WTC11 (cell line): Measurements from ENCODE around the gene PBOV1. TPM values are rescaled to one million over a fixed set of nuclear protein-coding genes. Genes with fewer than 3 reads are reported as not detected.

ENCODE experiments used
- ATAC-seq: fragments of 200-7000 bp; cut with Tn5 transposase; 2 replicates; pipeline ENCODE4 v1.10.0; 2021; ENCODE audit warnings: mild to moderate bottlenecking, moderate library complexity
- CTCF ChIA-PET: fragments of 300-600 bp; sonication (Branson Sonifier 250); formaldehyde crosslinking; loops from one replicate; lab custom pipeline; 2021; ENCODE audit warnings: antibody characterized with exemption; lab: Charles Lee
- POLR2A ChIA-PET: fragments of 350-600 bp; sonication (Branson Sonifier 250); formaldehyde crosslinking; loops from one replicate; lab custom pipeline; 2021; ENCODE audit warnings: antibody characterized with exemption; lab: Charles Lee
- DNase-seq: peaks from one replicate; pipeline ENCODE4 v3.0.0; 2021; ENCODE audit warnings: low spot score
- H3K27ac Mint-ChIP-seq: 2 replicates; pipeline ENCODE4 v1.8.0; 2021; ENCODE audit warnings: mixed read lengths
- H3K27me3 Mint-ChIP-seq: 2 replicates; pipeline ENCODE4 v1.8.0; 2021; ENCODE audit warnings: low read depth, mild to moderate bottlenecking, moderate library complexity, mixed read lengths
- H3K36me3 Mint-ChIP-seq: 2 replicates; pipeline ENCODE4 v1.8.0; 2021; ENCODE audit warnings: mixed read lengths
- H3K4me1 Mint-ChIP-seq: 2 replicates; pipeline ENCODE4 v1.8.0; 2022; ENCODE audit warnings: mixed read lengths
- H3K4me3 Mint-ChIP-seq: 2 replicates; pipeline ENCODE4 v1.8.0; 2021; ENCODE audit warnings: mild to moderate bottlenecking, moderate library complexity, mixed read lengths
- H3K9me3 Mint-ChIP-seq: 2 replicates; pipeline ENCODE4 v1.8.0; 2021; ENCODE audit warnings: mixed read lengths
- AFF4 ChIP-seq: sonication (generic); formaldehyde crosslinking; IDR thresholded peaks from 2 replicates; pipeline ENCODE4 v1.8.1; 2023; ENCODE audit warnings: mild to moderate bottlenecking, missing genetic modification reagents, borderline replicate concordance
- CREB1 ChIP-seq: sonication (generic); formaldehyde crosslinking; IDR thresholded peaks from 2 replicates; pipeline ENCODE4 v1.8.0; 2023; ENCODE audit warnings: mild to moderate bottlenecking, missing genetic modification reagents
- CREM ChIP-seq: sonication (generic); formaldehyde crosslinking; IDR thresholded peaks from 2 replicates; pipeline ENCODE4 v1.8.1; 2022; ENCODE audit warnings: mild to moderate bottlenecking, missing genetic modification reagents, moderate library complexity
- CTCF ChIP-seq: fragments of 200-600 bp; IDR thresholded peaks from 2 replicates; pipeline ENCODE4 v1.8.0; 2022; ENCODE audit warnings: antibody characterized with exemption
- ELF4 ChIP-seq: sonication (generic); formaldehyde crosslinking; IDR thresholded peaks from 2 replicates; pipeline ENCODE4 v1.8.1; 2022; ENCODE audit warnings: low read depth, mild to moderate bottlenecking, moderate library complexity, missing genetic modification reagents
- ERG ChIP-seq: fragments of 250-450 bp; sonication (Bioruptor Pico); IDR thresholded peaks from 2 replicates; pipeline ENCODE4 v1.8.0; 2021; ENCODE audit warnings: mild to moderate bottlenecking
- FOXJ3 ChIP-seq: sonication (generic); formaldehyde crosslinking; IDR thresholded peaks from 2 replicates; pipeline ENCODE4 v1.9.0; 2021; ENCODE audit warnings: missing genetic modification reagents, mild to moderate bottlenecking, borderline replicate concordance
- HMGXB4 ChIP-seq: sonication (generic); formaldehyde crosslinking; IDR thresholded peaks from 2 replicates; pipeline ENCODE4 v1.8.1; 2023; ENCODE audit warnings: mild to moderate bottlenecking, moderate library complexity, missing genetic modification reagents
- NR3C1 ChIP-seq: sonication (generic); formaldehyde crosslinking; conservative IDR thresholded peaks from 2 replicates; pipeline ENCODE4 v1.8.1; 2023; ENCODE audit warnings: low read depth, mild to moderate bottlenecking, missing genetic modification reagents
- RELA ChIP-seq: sonication (generic); formaldehyde crosslinking; IDR thresholded peaks from 2 replicates; pipeline ENCODE4 v1.8.1; 2022; ENCODE audit warnings: missing genetic modification reagents, mild to moderate bottlenecking, borderline replicate concordance
- RORB ChIP-seq: fragments of 250-450 bp; sonication (Bioruptor Pico); IDR thresholded peaks from 2 replicates; pipeline ENCODE4 v1.9.0; 2021; ENCODE audit warnings: mild to moderate bottlenecking
- ZNF219 ChIP-seq: sonication (generic); formaldehyde crosslinking; IDR thresholded peaks from 2 replicates; pipeline ENCODE4 v1.8.0; 2023; ENCODE audit warnings: missing genetic modification reagents, mild to moderate bottlenecking, borderline replicate concordance
- total RNA-seq: library from RNA; stranded (reverse); gene quantifications from 3 replicates; pipeline ENCODE4 v1.2.3, GENCODE V29; 2021
- TF ChIP-seq, protein P1 (sequence below): sonication (generic); formaldehyde crosslinking; IDR thresholded peaks from 2 replicates; pipeline ENCODE4 v1.8.0; 2022; ENCODE audit warnings: mild to moderate bottlenecking, missing genetic modification reagents
- TF ChIP-seq, protein P2 (sequence below): sonication (generic); formaldehyde crosslinking; IDR thresholded peaks from 2 replicates; pipeline ENCODE4 v1.8.1; 2023; ENCODE audit warnings: mild to moderate bottlenecking, missing genetic modification reagents

Gene PBOV1
- total RNA-seq, 1 experiment from 2014 or later: not detected

- no peak for TF ChIP-seq FOXJ3 (CRISPR knock-in tag)
- TF ChIP-seq NR3C1 (CRISPR knock-in tag): no peak
- no peak for TF ChIP-seq CREB1 (CRISPR knock-in tag)
- no peak for TF ChIP-seq ELF4 (CRISPR knock-in tag)
- no peak for TF ChIP-seq HMGXB4
- no peak for TF ChIP-seq CREM (CRISPR knock-in tag)
Measured at GRCh38 chr6:138266095-138266494, 47.8 kb upstream of the PBOV1 start (continued).

GRCh38 chr6:138264372-138264880, 46.1 kb upstream of the PBOV1 start:
- no peaks in the 10 kb centered on the region for H3K9me3 Mint-ChIP-seq
- no peak for DNase-seq
- ChIA-PET POLR2A (no interaction called here), CTCF (no interaction called here)
- no peaks in the 10 kb centered on the region for H3K27me3 Mint-ChIP-seq
- no peak for ATAC-seq
- H3K4me1 Mint-ChIP-seq: no peaks in the 10 kb centered on the region
- H3K27ac Mint-ChIP-seq: no peak overlapping the region
- TF ChIP-seq RORB: no peak
- TF ChIP-seq, protein P1, sequence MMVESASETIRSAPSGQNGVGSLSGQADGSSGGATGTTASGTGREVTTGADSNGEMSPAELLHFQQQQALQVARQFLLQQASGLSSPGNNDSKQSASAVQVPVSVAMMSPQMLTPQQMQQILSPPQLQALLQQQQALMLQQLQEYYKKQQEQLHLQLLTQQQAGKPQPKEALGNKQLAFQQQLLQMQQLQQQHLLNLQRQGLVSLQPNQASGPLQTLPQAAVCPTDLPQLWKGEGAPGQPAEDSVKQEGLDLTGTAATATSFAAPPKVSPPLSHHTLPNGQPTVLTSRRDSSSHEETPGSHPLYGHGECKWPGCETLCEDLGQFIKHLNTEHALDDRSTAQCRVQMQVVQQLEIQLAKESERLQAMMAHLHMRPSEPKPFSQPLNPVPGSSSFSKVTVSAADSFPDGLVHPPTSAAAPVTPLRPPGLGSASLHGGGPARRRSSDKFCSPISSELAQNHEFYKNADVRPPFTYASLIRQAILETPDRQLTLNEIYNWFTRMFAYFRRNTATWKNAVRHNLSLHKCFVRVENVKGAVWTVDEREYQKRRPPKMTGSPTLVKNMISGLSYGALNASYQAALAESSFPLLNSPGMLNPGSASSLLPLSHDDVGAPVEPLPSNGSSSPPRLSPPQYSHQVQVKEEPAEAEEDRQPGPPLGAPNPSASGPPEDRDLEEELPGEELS (CRISPR knock-in tag): no peak
- TF ChIP-seq ZNF219 (CRISPR knock-in tag): no peak
- TF ChIP-seq, protein P2, sequence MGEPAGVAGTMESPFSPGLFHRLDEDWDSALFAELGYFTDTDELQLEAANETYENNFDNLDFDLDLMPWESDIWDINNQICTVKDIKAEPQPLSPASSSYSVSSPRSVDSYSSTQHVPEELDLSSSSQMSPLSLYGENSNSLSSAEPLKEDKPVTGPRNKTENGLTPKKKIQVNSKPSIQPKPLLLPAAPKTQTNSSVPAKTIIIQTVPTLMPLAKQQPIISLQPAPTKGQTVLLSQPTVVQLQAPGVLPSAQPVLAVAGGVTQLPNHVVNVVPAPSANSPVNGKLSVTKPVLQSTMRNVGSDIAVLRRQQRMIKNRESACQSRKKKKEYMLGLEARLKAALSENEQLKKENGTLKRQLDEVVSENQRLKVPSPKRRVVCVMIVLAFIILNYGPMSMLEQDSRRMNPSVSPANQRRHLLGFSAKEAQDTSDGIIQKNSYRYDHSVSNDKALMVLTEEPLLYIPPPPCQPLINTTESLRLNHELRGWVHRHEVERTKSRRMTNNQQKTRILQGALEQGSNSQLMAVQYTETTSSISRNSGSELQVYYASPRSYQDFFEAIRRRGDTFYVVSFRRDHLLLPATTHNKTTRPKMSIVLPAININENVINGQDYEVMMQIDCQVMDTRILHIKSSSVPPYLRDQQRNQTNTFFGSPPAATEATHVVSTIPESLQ: no peak
- TF ChIP-seq, all 79 proteins: peak for 0
- Mint-ChIP-seq H3K36me3 (peaks cover 23% of the 10 kb centered on the region), H3K4me3 (no peak overlapping the region)

DNA sequence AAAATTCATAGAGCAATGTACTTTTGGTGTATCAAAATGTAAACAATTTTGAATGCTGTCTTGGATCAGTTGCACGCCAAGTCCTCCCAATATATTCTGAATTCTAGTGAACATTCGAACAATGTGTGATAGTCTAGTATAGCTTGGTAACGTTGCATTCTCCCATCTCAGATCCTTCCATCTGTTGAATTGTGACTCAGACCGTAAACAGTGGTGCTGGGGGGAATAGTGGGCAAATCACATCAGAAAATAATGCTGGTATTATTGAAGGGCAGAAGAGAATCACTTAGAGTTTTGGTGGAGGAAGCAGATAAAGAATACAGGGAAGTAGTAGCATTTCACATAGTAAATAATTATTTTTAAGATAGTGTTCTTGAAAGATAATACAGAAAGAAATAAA, 45.7 kb upstream of the PBOV1 start:
- ChIA-PET POLR2A (no interaction called here), CTCF (no interaction called here)
- H3K4me1 Mint-ChIP-seq: no peaks in the 10 kb centered on the region
- H3K27ac Mint-ChIP-seq: no peak overlapping the region
- no peak overlapping the region for H3K4me3 Mint-ChIP-seq
- TF ChIP-seq ERG (CRISPR knock-in tag) (no peak), CTCF (no peak), AFF4 (no peak), RELA (no peak)
- H3K27me3 Mint-ChIP-seq: no peaks in the 10 kb centered on the region
- H3K36me3 Mint-ChIP-seq: peaks cover 23% of the 10 kb centered on the region
- DNase-seq: no peak
- no peaks in the 10 kb centered on the region for H3K9me3 Mint-ChIP-seq
- ATAC-seq: no peak
